A549 (cell line): ENCODE data around the gene KCNH2. TPM values are rescaled to one million over a fixed set of nuclear protein-coding genes. Genes with fewer than 3 reads are reported as not detected.
A peak's percentile ranks its signal among the peaks of the same experiment; 100 is the strongest.

Experiments used
- ATAC-seq, 2 experiments: fragments of 200-7000 bp in 1 of 2; fragments of >200 bp in 1 of 2; cut with Nextera tagmentation in 1 of 2; cut with Tn5 transposase in 1 of 2; 3 replicates each; pipeline versions ENCODE4 v1.8.0 to v1.9.1; 2018 to 2020; ENCODE audit warnings: mild to moderate bottlenecking in 1 of 2, moderate library complexity in 1 of 2
- CTCF ChIA-PET: fragments of 300-600 bp; sonication (Branson Sonifier 250); formaldehyde crosslinking; extraction: SDS; loops from one replicate; lab custom pipeline; 2021; ENCODE audit warnings: antibody characterized with exemption, inconsistent platforms; lab: Yijun Ruan, JAX
- POLR2A ChIA-PET: fragments of 350-600 bp; formaldehyde crosslinking; extraction: SDS; loops from one replicate; lab custom pipeline; 2021; ENCODE audit warnings: antibody characterized with exemption, inconsistent platforms; lab: Yijun Ruan, JAX
- DNase-seq, 2 experiments: peaks; one replicate each; pipeline versions ENCODE4 v3.0.0 to v3.0.0-alpha.2; 2011 to 2016; ENCODE audit warnings: low read depth in 1 of 2, low spot score in 1 of 2
- FAIRE-seq: peaks from 2 replicates; lab custom pipeline; 2011; peaks lifted over from hg19 to GRCh38; lab: Jason Lieb, UNC
- H3K27ac ChIP-seq, 2 experiments: fragments of >200 bp; sonication (Bioruptor Twin); formaldehyde crosslinking; 3 replicates each; pipeline ENCODE4 v1.5.1; 2016 to 2017
- H3K4me1 ChIP-seq: fragments of >200 bp; sonication (Bioruptor Twin); formaldehyde crosslinking; 3 replicates; pipeline ENCODE4 v1.6.1; 2016
- H3K4me2 ChIP-seq: fragments of >200 bp; sonication (Bioruptor Twin); formaldehyde crosslinking; 3 replicates; pipeline ENCODE4 v1.6.1; 2016
- H3K4me3 ChIP-seq: fragments of >200 bp; sonication (Bioruptor Twin); formaldehyde crosslinking; 3 replicates; pipeline ENCODE4 v1.5.1; 2016
- H3K9me3 ChIP-seq: fragments of >200 bp; sonication (Bioruptor Twin); formaldehyde crosslinking; 3 replicates; pipeline ENCODE4 v1.6.1; 2016
- ATOH8 ChIP-seq: fragments of 250-450 bp; sonication (Bioruptor Pico); IDR thresholded peaks from 2 replicates; pipeline ENCODE4 v1.5.0; 2020; ENCODE audit warnings: low read depth, mild to moderate bottlenecking, moderate library complexity
- CBX8 ChIP-seq: fragments of 200-600 bp; sonication (generic); IDR thresholded peaks from 2 replicates; pipeline ENCODE4 v1.6.1; 2016
- E2F6 ChIP-seq: IDR thresholded peaks from 2 replicates; pipeline ENCODE4 v1.6.1; 2012; ENCODE audit warnings: low read depth, borderline replicate concordance
- EHMT2 ChIP-seq: fragments of 200-600 bp; sonication (generic); IDR thresholded peaks from 2 replicates; pipeline ENCODE4 v1.6.1; 2016; ENCODE audit warnings: antibody characterized with exemption, low read depth, mild to moderate bottlenecking, moderate library complexity
- EP300 ChIP-seq, 2 experiments: fragments of >200 bp; sonication (Bioruptor Twin); formaldehyde crosslinking; IDR thresholded peaks; 2 replicates in 1 of 2; 3 replicates in 1 of 2; pipeline ENCODE4 v1.6.1; 2016 to 2017
- ESRRA ChIP-seq: fragments of 150-350 bp; IDR thresholded peaks from 2 replicates; pipeline ENCODE4 v1.6.1; 2014; ENCODE audit warnings: mild to moderate bottlenecking, low read length, borderline replicate concordance
- GATA3 ChIP-seq: IDR thresholded peaks from 2 replicates; pipeline ENCODE4 v1.6.1; 2012; ENCODE audit warnings: borderline replicate concordance
- HEYL ChIP-seq: fragments of 250-450 bp; sonication (Bioruptor Pico); IDR thresholded peaks from 2 replicates; pipeline ENCODE4 v1.8.0; 2021; ENCODE audit warnings: mild to moderate bottlenecking, moderate library complexity
- HOXA7 ChIP-seq: fragments of 250-450 bp; sonication (Bioruptor Pico); IDR thresholded peaks from 2 replicates; pipeline ENCODE4 v1.5.0; 2020; ENCODE audit warnings: mild to moderate bottlenecking, moderate library complexity
- HOXB5 ChIP-seq: fragments of 250-450 bp; sonication (Bioruptor Pico); IDR thresholded peaks from 2 replicates; pipeline ENCODE4 v1.5.0; 2020; ENCODE audit warnings: mild to moderate bottlenecking, moderate library complexity
- JUN ChIP-seq, 2 experiments: fragments of >200 bp; sonication (Bioruptor Twin); formaldehyde crosslinking; IDR thresholded peaks; 2 replicates in 1 of 2; 3 replicates in 1 of 2; pipeline ENCODE4 v1.6.1; 2016 to 2017
- JUNB ChIP-seq: fragments of >200 bp; sonication (Bioruptor Twin); formaldehyde crosslinking; IDR thresholded peaks from 2 replicates; pipeline ENCODE4 v1.6.1; 2016
- MAX ChIP-seq: IDR thresholded peaks from 2 replicates; pipeline ENCODE4 v1.6.1; 2012
- NFE2L2 ChIP-seq: fragments of 150-350 bp; conservative IDR thresholded peaks from 2 replicates; pipeline ENCODE4 v1.6.1; 2014; ENCODE audit warnings: low read length
- NPAS2 ChIP-seq: fragments of 250-450 bp; sonication (Bioruptor Pico); IDR thresholded peaks from 2 replicates; pipeline ENCODE4 v1.8.0; 2022; ENCODE audit warnings: mild to moderate bottlenecking, moderate library complexity, borderline replicate concordance
- NR3C1 ChIP-seq: fragments of >200 bp; sonication (Bioruptor Twin); formaldehyde crosslinking; IDR thresholded peaks from 3 replicates; pipeline ENCODE4 v1.6.1; 2017
- PBX3 ChIP-seq: IDR thresholded peaks from 2 replicates; pipeline ENCODE4 v1.6.1; 2012
- POLR2AphosphoS2 ChIP-seq: conservative IDR thresholded peaks from 2 replicates; pipeline ENCODE4 v1.6.1; 2012; ENCODE audit warnings: low read length, improper control_type of control experiment, inconsistent platforms
- RARB ChIP-seq: fragments of 250-450 bp; sonication (Bioruptor Pico); IDR thresholded peaks from 2 replicates; pipeline ENCODE4 v1.8.0; 2021; ENCODE audit warnings: mild to moderate bottlenecking, moderate library complexity
- REST ChIP-seq: fragments of 200-600 bp; sonication (generic); IDR thresholded peaks from 2 replicates; pipeline ENCODE4 v1.6.1; 2016; ENCODE audit warnings: antibody characterized with exemption, mild to moderate bottlenecking, moderate library complexity
- RFX5 ChIP-seq: fragments of 450-650 bp; IDR thresholded peaks from 2 replicates; pipeline ENCODE4 v1.7.1; 2014; ENCODE audit warnings: antibody characterized with exemption, mild to moderate bottlenecking, moderate library complexity
- RNF2 ChIP-seq: fragments of 200-600 bp; sonication (generic); IDR thresholded peaks from 2 replicates; pipeline ENCODE4 v1.6.1; 2016; ENCODE audit warnings: low read depth, mild to moderate bottlenecking, antibody characterized with exemption, moderate library complexity, borderline replicate concordance
- SMC3 ChIP-seq: fragments of >200 bp; sonication (Bioruptor Twin); formaldehyde crosslinking; IDR thresholded peaks from 3 replicates; pipeline ENCODE4 v1.6.1; 2018; ENCODE audit warnings: inconsistent platforms
- TFCP2L1 ChIP-seq: fragments of 250-450 bp; sonication (Bioruptor Pico); IDR thresholded peaks from 2 replicates; pipeline ENCODE4 v1.5.0; 2021; ENCODE audit warnings: mild to moderate bottlenecking
- TP53 ChIP-seq: fragments of 250-450 bp; sonication (Bioruptor Pico); IDR thresholded peaks from 2 replicates; pipeline ENCODE4 v1.5.0; 2021; ENCODE audit warnings: mild to moderate bottlenecking, moderate library complexity
- WGBS: methylation state at CpG from one replicate; pipeline ENCODE4 v1.1.6; 2017; ENCODE audit errors: missing lambda C conversion rate; 5-methylcytosine and 5-hydroxymethylcytosine counted together
- polyA plus RNA-seq, 4 experiments: library from polyadenylated mRNA; depleted of rRNA in 3 of 4; stranded (reverse); fragments of >200 nt; fragmentation: RNase III in 1 of 4; extraction: RNeasy Plus Mini Kit Qiagen cat#74134 plus additional on column Dnase treatment in 1 of 4; gene quantifications; 2 replicates in 3 of 4; 3 replicates in 1 of 4; pipeline ENCODE4 v1.2.3, GENCODE V29; 2011 to 2017

Gene KCNH2
- polyA plus RNA-seq, 2 of the 4 experiments (the other 2 are of a cell fraction) = 0.26 to 0.41 TPM

- no peak for TF ChIP-seq NR3C1
- no peak for TF ChIP-seq ATOH8 (CRISPR knock-in tag)
- no peak for TF ChIP-seq RNF2
- no peak for TF ChIP-seq SMC3
- no peak for TF ChIP-seq HEYL (CRISPR knock-in tag)
- TF ChIP-seq EP300 (IDR thresholded peaks at IDR 0.05) = no peak
- CTCF ChIA-PET = interaction anchor here (1.4 to 1.9 kb wide), 2 partner anchors 25 to 64 kb away, joined by 3 to 6 read pairs; no protein-coding TSS in a partner anchor
- Histone ChIP-seq H3K4me1 (no peaks in the 10 kb centered on the region; the same call in 2 of the 3 replicates), H3K27ac (no peak overlapping the region), H3K9me3 (no peaks in the 10 kb centered on the region), H3K4me2 (no peak overlapping the region), H3K4me3 (no peak overlapping the region)
- POLR2A ChIA-PET = no interaction called here
- no peak for DNase-seq
- ATAC-seq = no peak
- no peak for FAIRE-seq
Measured at GRCh38 chr7:150923196-150923595, 54.9 kb downstream of the KCNH2 start.

GRCh38 chr7:150919160-150919559 lies 59.0 kb downstream of the KCNH2 start:
- Histone ChIP-seq H3K27ac (no peak overlapping the region), H3K4me3 (no peak overlapping the region), H3K9me3 (no peaks in the 10 kb centered on the region), H3K4me2 (no peak overlapping the region), H3K4me1 (no peaks in the 10 kb centered on the region)
- WGBS = 58% methylated on average over 10 of the region's 10 CpGs
- TF ChIP-seq ESRRA = no peak
- TF ChIP-seq JUNB = no peak
- TF ChIP-seq TFCP2L1 = no peak
- TF ChIP-seq NPAS2 (CRISPR knock-in tag) = no peak
- no peak for TF ChIP-seq TP53 (CRISPR knock-in tag)
- no peak for TF ChIP-seq CBX8
- no peak for TF ChIP-seq PBX3
- TF ChIP-seq HEYL (CRISPR knock-in tag) = no peak
- no peak for TF ChIP-seq JUN (IDR thresholded peaks at IDR 0.05)
- no peak for TF ChIP-seq MAX
- TF ChIP-seq E2F6 = no peak
- no peak for TF ChIP-seq HOXB5 (CRISPR knock-in tag)
- TF ChIP-seq HOXA7 = no peak
- TF ChIP-seq EHMT2 = no peak
- TF ChIP-seq REST = no peak
- TF ChIP-seq POLR2AphosphoS2 = no peak
- TF ChIP-seq GATA3 = no peak
- TF ChIP-seq RARB (CRISPR knock-in tag) = no peak
- TF ChIP-seq RFX5 = no peak
- no peak for TF ChIP-seq NFE2L2
- no peak for ATAC-seq
- FAIRE-seq = peak; percentile 13
- CTCF ChIA-PET = interaction anchor here (0.6 to 3.4 kb wide), 4 partner anchors 10 to 21 kb away, joined by 3 to 15 read pairs (median 4); no protein-coding TSS in a partner anchor
- POLR2A ChIA-PET = no interaction called here
- DNase-seq = no peak
